ENCODE data around the gene C19orf25. TPM values are rescaled to one million over a fixed set of nuclear protein-coding genes. Genes with fewer than 3 reads are reported as not detected.
A peak's percentile ranks its signal among the peaks of the same experiment; 100 is the strongest.

Gene C19orf25
- total and polyA plus RNA-seq, 2 of the 13 experiments (the other 11 are each of a cell fraction or from before 2014, with no cell fraction given): 14.2 to 32.4 TPM

DNA sequence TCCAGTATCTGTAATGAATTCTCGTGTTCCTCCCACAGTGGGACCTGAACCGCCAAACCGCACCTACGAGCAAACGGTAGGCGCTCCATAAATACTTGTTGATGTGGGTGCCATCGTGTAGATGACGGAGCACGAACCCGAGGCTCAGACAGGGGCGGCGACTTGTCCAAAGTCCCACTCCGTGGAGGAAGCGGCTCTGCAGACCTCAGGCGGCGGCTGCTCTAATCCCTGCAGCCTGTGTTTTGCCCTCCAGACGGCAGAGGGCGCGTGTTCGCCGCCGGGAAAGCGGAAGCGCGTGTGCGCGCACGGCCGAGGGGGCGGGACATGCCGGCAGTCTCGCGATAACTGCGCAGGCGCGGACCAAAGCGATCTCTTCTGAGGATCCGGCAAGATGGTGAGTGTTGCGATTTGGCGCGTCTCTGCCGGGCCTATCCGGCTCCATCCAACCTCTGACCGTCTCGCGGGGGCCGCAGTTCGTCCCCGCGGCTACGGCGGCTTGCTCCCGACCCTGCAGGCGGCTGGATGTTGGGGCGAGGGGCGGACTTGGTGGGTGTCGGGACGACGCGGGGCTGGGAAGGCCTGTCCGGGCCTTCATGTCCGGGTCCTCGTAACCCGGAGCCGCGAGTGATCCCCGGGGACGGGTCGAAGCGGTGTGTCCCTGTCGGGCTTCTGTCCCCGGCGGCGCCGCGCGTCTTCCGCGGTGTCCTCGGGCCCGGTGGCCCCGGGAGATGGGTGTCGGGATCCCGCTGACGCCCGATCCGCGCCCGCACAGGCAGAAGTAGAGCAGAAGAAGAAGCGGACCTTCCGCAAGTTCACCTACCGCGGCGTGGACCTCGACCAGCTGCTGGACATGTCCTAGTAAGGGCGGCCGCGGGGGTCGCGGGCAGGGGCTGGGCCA, 40.7 kb downstream of the C19orf25 start, which contains the start of gene RPS15 (continued):
- TF ChIP-seq BRF2 (CRISPR knock-in tag; IDR thresholded peaks at IDR 0.05) (peak; percentile 73; the same call in 1 of the 2 replicates), CCAR2 (optimal IDR thresholded peaks at IDR 0.05; ENCODE audit: low read depth, low read length) (no peak), HDAC6 (IDR thresholded peaks at IDR 0.05; ENCODE audit: low read depth, low read length) (no peak), TEAD3 (CRISPR knock-in tag; optimal IDR thresholded peaks at IDR 0.05; ENCODE audit: borderline replicate concordance) (peak; percentile 88), CHD2 (IDR thresholded peaks at IDR 0.05; ENCODE audit: low read depth, low read length) (peak; percentile 98), ZNF232 (CRISPR knock-in tag; IDR thresholded peaks at IDR 0.05; ENCODE audit: borderline replicate concordance) (peak; percentile 94; the same call in 1 of the 2 replicates), SKI (IDR thresholded peaks at IDR 0.05; ENCODE audit: partially characterized antibody) (peak; percentile 94), ZNF264 (CRISPR knock-in tag; IDR thresholded peaks at IDR 0.05) (peak; percentile 90; the same call in 1 of the 2 replicates), ZBTB34 (CRISPR knock-in tag; IDR thresholded peaks at IDR 0.05) (no peak), GLI4 (CRISPR knock-in tag; IDR thresholded peaks at IDR 0.05; ENCODE audit: borderline replicate concordance) (peak; percentile 94; the same call in 1 of the 2 replicates), RELA (CRISPR knock-in tag; IDR thresholded peaks at IDR 0.05) (no peak), BORCS8-MEF2B (CRISPR knock-in tag; IDR thresholded peaks at IDR 0.05) (peak; percentile 90), CHCHD3 (CRISPR knock-in tag; IDR thresholded peaks at IDR 0.05) (no peak; the same call in 1 of the 2 replicates), ATF5 (CRISPR knock-in tag; IDR thresholded peaks at IDR 0.05; ENCODE audit: low read depth) (peak; percentile 52; the same call in 1 of the 2 replicates), ZNF629 (CRISPR knock-in tag; conservative IDR thresholded peaks at IDR 0.05) (no peak)
- TF ChIP-seq, protein P1, sequence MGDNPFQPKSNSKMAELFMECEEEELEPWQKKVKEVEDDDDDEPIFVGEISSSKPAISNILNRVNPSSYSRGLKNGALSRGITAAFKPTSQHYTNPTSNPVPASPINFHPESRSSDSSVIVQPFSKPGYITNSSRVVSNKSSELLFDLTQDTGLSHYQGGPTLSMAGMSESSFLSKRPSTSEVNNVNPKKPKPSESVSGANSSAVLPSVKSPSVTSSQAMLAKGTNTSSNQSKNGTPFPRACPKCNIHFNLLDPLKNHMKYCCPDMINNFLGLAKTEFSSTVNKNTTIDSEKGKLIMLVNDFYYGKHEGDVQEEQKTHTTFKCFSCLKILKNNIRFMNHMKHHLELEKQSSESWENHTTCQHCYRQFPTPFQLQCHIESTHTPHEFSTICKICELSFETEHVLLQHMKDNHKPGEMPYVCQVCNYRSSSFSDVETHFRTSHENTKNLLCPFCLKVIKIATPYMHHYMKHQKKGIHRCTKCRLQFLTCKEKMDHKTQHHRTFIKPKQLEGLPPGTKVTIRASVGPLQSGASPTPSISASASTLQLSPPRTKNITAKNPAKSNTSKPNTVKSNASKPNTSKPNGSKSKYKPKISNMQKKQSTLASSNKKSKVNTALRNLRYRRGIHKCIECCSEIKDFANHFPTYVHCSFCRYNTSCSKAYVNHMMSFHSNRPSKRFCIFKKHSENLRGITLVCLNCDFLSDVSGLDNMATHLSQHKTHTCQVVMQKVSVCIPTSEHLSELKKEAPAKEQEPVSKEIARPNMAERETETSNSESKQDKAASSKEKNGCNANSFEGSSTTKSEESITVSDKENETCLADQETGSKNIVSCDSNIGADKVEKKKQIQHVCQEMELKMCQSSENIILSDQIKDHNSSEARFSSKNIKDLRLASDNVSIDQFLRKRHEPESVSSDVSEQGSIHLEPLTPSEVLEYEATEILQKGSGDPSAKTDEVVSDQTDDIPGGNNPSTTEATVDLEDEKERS (CRISPR knock-in tag; IDR thresholded peaks at IDR 0.05): peak; percentile 77
- TF ChIP-seq, protein P2, sequence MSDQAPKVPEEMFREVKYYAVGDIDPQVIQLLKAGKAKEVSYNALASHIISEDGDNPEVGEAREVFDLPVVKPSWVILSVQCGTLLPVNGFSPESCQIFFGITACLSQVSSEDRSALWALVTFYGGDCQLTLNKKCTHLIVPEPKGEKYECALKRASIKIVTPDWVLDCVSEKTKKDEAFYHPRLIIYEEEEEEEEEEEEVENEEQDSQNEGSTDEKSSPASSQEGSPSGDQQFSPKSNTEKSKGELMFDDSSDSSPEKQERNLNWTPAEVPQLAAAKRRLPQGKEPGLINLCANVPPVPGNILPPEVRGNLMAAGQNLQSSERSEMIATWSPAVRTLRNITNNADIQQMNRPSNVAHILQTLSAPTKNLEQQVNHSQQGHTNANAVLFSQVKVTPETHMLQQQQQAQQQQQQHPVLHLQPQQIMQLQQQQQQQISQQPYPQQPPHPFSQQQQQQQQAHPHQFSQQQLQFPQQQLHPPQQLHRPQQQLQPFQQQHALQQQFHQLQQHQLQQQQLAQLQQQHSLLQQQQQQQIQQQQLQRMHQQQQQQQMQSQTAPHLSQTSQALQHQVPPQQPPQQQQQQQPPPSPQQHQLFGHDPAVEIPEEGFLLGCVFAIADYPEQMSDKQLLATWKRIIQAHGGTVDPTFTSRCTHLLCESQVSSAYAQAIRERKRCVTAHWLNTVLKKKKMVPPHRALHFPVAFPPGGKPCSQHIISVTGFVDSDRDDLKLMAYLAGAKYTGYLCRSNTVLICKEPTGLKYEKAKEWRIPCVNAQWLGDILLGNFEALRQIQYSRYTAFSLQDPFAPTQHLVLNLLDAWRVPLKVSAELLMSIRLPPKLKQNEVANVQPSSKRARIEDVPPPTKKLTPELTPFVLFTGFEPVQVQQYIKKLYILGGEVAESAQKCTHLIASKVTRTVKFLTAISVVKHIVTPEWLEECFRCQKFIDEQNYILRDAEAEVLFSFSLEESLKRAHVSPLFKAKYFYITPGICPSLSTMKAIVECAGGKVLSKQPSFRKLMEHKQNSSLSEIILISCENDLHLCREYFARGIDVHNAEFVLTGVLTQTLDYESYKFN (CRISPR knock-in tag; conservative IDR thresholded peaks at IDR 0.05): peak; percentile 81
